NT2/D1 (cell line): Measurements from ENCODE around the gene ZNF487.

Experiments used
- SUZ12 ChIP-seq: IDR thresholded peaks from 2 replicates; pipeline ENCODE4 v1.6.1; 2011; ENCODE audit not compliant: insufficient read length, insufficient read depth; ENCODE audit errors: extremely low read depth
- YY1 ChIP-seq: IDR thresholded peaks from 2 replicates; pipeline ENCODE4 v1.6.1; 2011; ENCODE audit not compliant: insufficient read length, insufficient read depth

DNA sequence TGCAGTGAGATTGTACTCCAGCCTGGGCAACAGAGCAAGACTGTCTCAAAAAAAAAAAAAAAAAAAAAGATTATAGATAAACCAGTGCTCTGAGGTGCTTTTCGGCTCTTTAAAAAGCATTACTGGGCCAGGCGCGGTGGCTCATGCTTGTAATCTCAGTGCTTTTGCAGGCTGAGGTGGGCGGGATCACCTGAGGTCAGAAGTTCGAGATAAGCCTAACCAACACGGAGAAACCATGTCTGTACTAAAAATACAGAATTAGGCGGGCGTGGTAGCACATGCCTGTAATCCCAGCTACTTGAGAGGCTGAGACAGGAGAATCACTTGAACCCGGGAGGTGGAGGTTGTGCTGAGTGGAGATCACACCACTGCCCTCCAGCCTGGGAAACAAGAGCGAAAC is 21.4 kb upstream of the ZNF487 start:
- no peak for TF ChIP-seq YY1
- TF ChIP-seq SUZ12, result no peak
